HUES64 (cell line): Measurements from ENCODE around the gene C1S.

Experiments
- H3K27ac ChIP-seq: 2 replicates; pipeline ENCODE4 v1.7.0; 2013; ENCODE audit warnings: low read depth, low read length, inconsistent platforms
- H3K27me3 ChIP-seq: 2 replicates; pipeline ENCODE4 v1.6.1; 2013; ENCODE audit warnings: mild to moderate bottlenecking, low read length; ENCODE audit not compliant: insufficient read depth
- H3K36me3 ChIP-seq: 2 replicates; pipeline ENCODE4 v1.6.1; 2013; ENCODE audit warnings: mild to moderate bottlenecking, low read length; ENCODE audit not compliant: insufficient read depth
- H3K4me1 ChIP-seq: 2 replicates; pipeline ENCODE4 v1.6.1; 2013; ENCODE audit warnings: mild to moderate bottlenecking, low read length, moderate library complexity; ENCODE audit not compliant: insufficient read depth
- H3K4me3 ChIP-seq: 2 replicates; pipeline ENCODE4 v1.5.1; 2013; ENCODE audit warnings: mild to moderate bottlenecking, low read length, moderate library complexity
- H3K9ac ChIP-seq: 2 replicates; pipeline ENCODE4 v1.6.1; 2013; ENCODE audit warnings: mild to moderate bottlenecking, low read depth, low read length
- H3K9me3 ChIP-seq: 2 replicates; pipeline ENCODE4 v1.6.1; 2013; ENCODE audit warnings: low read depth, low read length; ENCODE audit not compliant: insufficient read depth
- WGBS: fragments of 150-250, 120-280 bp; methylation state at CpG from one replicate; pipeline ENCODE4 v1.1.7; 2013; ENCODE audit warnings: missing lambda C conversion rate; 5-methylcytosine and 5-hydroxymethylcytosine counted together

The C1S gene

GRCh38 chr12:7078163-7078562 lies 17.6 kb downstream of the C1S start:
- Histone ChIP-seq H3K36me3 (no peaks in the 10 kb centered on the region; the same call in 1 of the 2 replicates), H3K9me3 (no peaks in the 10 kb centered on the region), H3K27me3 (no peaks in the 10 kb centered on the region), H3K9ac (no peak overlapping the region), H3K4me1 (no peaks in the 10 kb centered on the region), H3K4me3 (no peak overlapping the region), H3K27ac (no peak overlapping the region)
- 94% methylated on average over 4 of the region's 4 CpGs for WGBS

- Histone ChIP-seq H3K9me3 (no peaks in the 10 kb centered on the region), H3K27me3 (no peaks in the 10 kb centered on the region), H3K4me3 (no peak overlapping the region), H3K36me3 (no peaks in the 10 kb centered on the region; the same call in 1 of the 2 replicates), H3K4me1 (no peaks in the 10 kb centered on the region), H3K27ac (no peak overlapping the region), H3K9ac (no peak overlapping the region)
Measured at GRCh38 chr12:7079826-7080125, 19.3 kb downstream of the C1S start.

GRCh38 chr12:7081037-7081436 lies 20.5 kb downstream of the C1S start:
- WGBS: 94% methylated on average over 14 of the region's 14 CpGs
- H3K9ac ChIP-seq: no peak overlapping the region

GRCh38 chr12:7083125-7083524 lies 22.6 kb downstream of the C1S start:
- H3K4me1 ChIP-seq: no peaks in the 10 kb centered on the region
- H3K9ac ChIP-seq: no peak overlapping the region
- H3K27me3 ChIP-seq: no peaks in the 10 kb centered on the region
- no peaks in the 10 kb centered on the region for H3K9me3 ChIP-seq
- no peaks in the 10 kb centered on the region; the same call in 1 of the 2 replicates for H3K36me3 ChIP-seq
- no peak overlapping the region for H3K27ac ChIP-seq
- H3K4me3 ChIP-seq: no peak overlapping the region

More at GRCh38 chr12:7081037-7081436, 20.5 kb downstream of the C1S start:
- H3K27me3 ChIP-seq: no peaks in the 10 kb centered on the region
- no peak overlapping the region for H3K4me3 ChIP-seq
- H3K4me1 ChIP-seq: no peaks in the 10 kb centered on the region
- no peaks in the 10 kb centered on the region; the same call in 1 of the 2 replicates for H3K36me3 ChIP-seq
- H3K27ac ChIP-seq: no peak overlapping the region
- no peaks in the 10 kb centered on the region for H3K9me3 ChIP-seq

- 95% methylated on average over 11 of the region's 11 CpGs for whole genome bisulfite sequencing
- peaks cover 11% of the 10 kb centered on the region for H3K4me1 ChIP-seq
Measured at GRCh38 chr12:7089196-7089871, 28.8 kb downstream of the C1S start.

GRCh38 chr12:7090222-7090998 lies 29.9 kb downstream of the C1S start:
- no peaks in the 10 kb centered on the region for H3K27me3 ChIP-seq
- no peak overlapping the region for H3K9ac ChIP-seq

More at GRCh38 chr12:7089196-7089871, 28.8 kb downstream of the C1S start:
- Histone ChIP-seq H3K36me3 (no peaks in the 10 kb centered on the region), H3K27me3 (no peaks in the 10 kb centered on the region), H3K9ac (no peak overlapping the region), H3K9me3 (no peaks in the 10 kb centered on the region), H3K4me3 (no peak overlapping the region), H3K27ac (no peak overlapping the region)

GRCh38 chr12:7091171-7091570 lies 30.7 kb downstream of the C1S start:
- Histone ChIP-seq H3K4me3 (no peak overlapping the region), H3K27ac (no peak overlapping the region), H3K9me3 (no peaks in the 10 kb centered on the region), H3K27me3 (no peaks in the 10 kb centered on the region), H3K36me3 (no peaks in the 10 kb centered on the region), H3K4me1 (peaks cover 11% of the 10 kb centered on the region), H3K9ac (no peak overlapping the region)
- 92% methylated on average over 7 of the region's 7 CpGs for WGBS

More at GRCh38 chr12:7090222-7090998, 29.9 kb downstream of the C1S start:
- H3K9me3 ChIP-seq: no peaks in the 10 kb centered on the region
- WGBS: 47% methylated on average over 16 of the region's 16 CpGs
- peaks cover 11% of the 10 kb centered on the region for H3K4me1 ChIP-seq
- no peak overlapping the region for H3K4me3 ChIP-seq
- no peaks in the 10 kb centered on the region for H3K36me3 ChIP-seq
- H3K27ac ChIP-seq: no peak overlapping the region

- 85% methylated on average over 9 of the region's 10 CpGs for WGBS
- H3K4me3 ChIP-seq: no peak overlapping the region
- H3K27ac ChIP-seq: no peak overlapping the region
- H3K4me1 ChIP-seq: peaks cover 11% of the 10 kb centered on the region
- H3K27me3 ChIP-seq: no peaks in the 10 kb centered on the region
- H3K36me3 ChIP-seq: no peaks in the 10 kb centered on the region
- H3K9me3 ChIP-seq: no peaks in the 10 kb centered on the region
- H3K9ac ChIP-seq: no peak overlapping the region
Measured at GRCh38 chr12:7091660-7092228, 31.2 kb downstream of the C1S start.

GRCh38 chr12:7092229-7092985 lies 31.9 kb downstream of the C1S start, which contains the start of gene C1R:
TSS of gene C1R (minus strand) at chr12:7092445. CDS start at chr12:7092388, 57 bp downstream.
- Histone ChIP-seq H3K4me1 (peaks cover 11% of the 10 kb centered on the region), H3K9ac (no peak within 1 kb of the TSS), H3K27ac (no peak within 1 kb of the TSS), H3K27me3 (no peaks in the 10 kb centered on the region), H3K36me3 (no peaks in the 10 kb centered on the region), H3K4me3 (peak within 1 kb of the TSS; percentile 32), H3K9me3 (no peaks in the 10 kb centered on the region)
- 49% methylated on average over 16 of the region's 16 CpGs for WGBS

- no peak overlapping the region for H3K9ac ChIP-seq
- WGBS: 91% methylated on average over 8 of the region's 8 CpGs
Measured at GRCh38 chr12:7092986-7093460, 32.5 kb downstream of the C1S start.

More at GRCh38 chr12:7092986-7093460, 32.5 kb downstream of the C1S start:
- Histone ChIP-seq H3K27ac (no peak overlapping the region), H3K4me1 (peaks cover 11% of the 10 kb centered on the region), H3K4me3 (no peak overlapping the region), H3K9me3 (no peaks in the 10 kb centered on the region), H3K36me3 (no peaks in the 10 kb centered on the region), H3K27me3 (no peaks in the 10 kb centered on the region)
